AG09309 (cell line): ENCODE measurements around the gene TSSK6.

Source experiments
- DNase-seq: peaks from one replicate; pipeline ENCODE4 v3.0.0-alpha.2; 2010; ENCODE audit warnings: low read depth
- H3K4me3 ChIP-seq: 2 replicates; pipeline ENCODE4 v1.5.1; 2011; ENCODE audit warnings: mild to moderate bottlenecking, low read depth, low read length, moderate library complexity; ENCODE audit not compliant: control insufficient read depth
- TF ChIP-seq, protein P1 (sequence below): IDR thresholded peaks from 2 replicates; pipeline ENCODE4 v1.5.1; 2011; ENCODE audit warnings: mild to moderate bottlenecking, low read depth, low read length, inconsistent platforms; ENCODE audit not compliant: insufficient read depth, control insufficient read depth; ENCODE audit errors: missing control alignments

The TSSK6 gene

DNA sequence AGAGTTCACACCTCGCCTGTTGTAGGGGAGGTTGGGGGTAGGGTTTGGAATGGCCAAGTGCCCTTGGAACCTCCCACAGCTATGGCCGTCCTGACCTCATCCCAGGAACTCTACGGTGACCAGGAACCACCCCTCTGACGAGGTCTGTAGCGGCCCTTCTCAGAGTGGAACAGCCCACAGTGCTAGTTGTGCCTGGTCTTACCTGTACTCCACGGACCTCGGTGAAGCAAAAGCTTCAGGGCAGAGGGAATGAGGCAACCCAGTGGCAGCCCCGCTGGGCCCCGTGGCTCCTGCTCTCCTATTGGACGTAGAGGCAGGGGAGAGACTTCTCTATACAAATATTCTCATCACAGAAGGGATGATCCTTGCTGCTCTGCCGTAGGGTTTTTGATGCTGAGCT is 7.1 kb downstream of the TSSK6 start:
- TF ChIP-seq, protein P1, sequence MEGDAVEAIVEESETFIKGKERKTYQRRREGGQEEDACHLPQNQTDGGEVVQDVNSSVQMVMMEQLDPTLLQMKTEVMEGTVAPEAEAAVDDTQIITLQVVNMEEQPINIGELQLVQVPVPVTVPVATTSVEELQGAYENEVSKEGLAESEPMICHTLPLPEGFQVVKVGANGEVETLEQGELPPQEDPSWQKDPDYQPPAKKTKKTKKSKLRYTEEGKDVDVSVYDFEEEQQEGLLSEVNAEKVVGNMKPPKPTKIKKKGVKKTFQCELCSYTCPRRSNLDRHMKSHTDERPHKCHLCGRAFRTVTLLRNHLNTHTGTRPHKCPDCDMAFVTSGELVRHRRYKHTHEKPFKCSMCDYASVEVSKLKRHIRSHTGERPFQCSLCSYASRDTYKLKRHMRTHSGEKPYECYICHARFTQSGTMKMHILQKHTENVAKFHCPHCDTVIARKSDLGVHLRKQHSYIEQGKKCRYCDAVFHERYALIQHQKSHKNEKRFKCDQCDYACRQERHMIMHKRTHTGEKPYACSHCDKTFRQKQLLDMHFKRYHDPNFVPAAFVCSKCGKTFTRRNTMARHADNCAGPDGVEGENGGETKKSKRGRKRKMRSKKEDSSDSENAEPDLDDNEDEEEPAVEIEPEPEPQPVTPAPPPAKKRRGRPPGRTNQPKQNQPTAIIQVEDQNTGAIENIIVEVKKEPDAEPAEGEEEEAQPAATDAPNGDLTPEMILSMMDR = no peak
- H3K4me3 ChIP-seq = no peak overlapping the region
- DNase-seq = no peak

DNA sequence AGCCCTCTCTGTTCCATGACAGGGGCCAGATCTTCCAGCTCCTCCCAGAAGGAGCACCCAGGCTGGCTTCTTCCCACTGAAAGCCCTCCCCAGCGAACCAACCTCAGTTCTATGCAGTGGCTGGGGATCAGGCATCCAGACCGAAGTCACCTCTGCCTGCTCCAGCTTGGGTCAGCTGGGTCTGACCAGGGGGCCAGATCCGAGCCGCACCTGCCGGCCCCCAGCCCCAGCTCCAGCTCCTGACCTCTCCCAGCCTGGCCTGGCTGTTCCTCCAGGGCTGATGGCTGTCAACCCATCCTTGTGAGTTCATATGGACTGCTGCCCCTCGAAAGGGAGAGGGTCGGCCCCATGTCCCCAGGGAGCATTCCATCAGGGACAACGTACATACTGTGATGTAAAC is 8.0 kb downstream of the TSSK6 start:
- DNase-seq = no peak
- no peak overlapping the region for H3K4me3 ChIP-seq
- TF ChIP-seq, protein P1 = no peak

- DNase-seq = no peak
- no peak overlapping the region for H3K4me3 ChIP-seq
- TF ChIP-seq, protein P1 = no peak
Measured at GRCh38 chr19:19506592-19506991, 8.8 kb downstream of the TSSK6 start.

DNA sequence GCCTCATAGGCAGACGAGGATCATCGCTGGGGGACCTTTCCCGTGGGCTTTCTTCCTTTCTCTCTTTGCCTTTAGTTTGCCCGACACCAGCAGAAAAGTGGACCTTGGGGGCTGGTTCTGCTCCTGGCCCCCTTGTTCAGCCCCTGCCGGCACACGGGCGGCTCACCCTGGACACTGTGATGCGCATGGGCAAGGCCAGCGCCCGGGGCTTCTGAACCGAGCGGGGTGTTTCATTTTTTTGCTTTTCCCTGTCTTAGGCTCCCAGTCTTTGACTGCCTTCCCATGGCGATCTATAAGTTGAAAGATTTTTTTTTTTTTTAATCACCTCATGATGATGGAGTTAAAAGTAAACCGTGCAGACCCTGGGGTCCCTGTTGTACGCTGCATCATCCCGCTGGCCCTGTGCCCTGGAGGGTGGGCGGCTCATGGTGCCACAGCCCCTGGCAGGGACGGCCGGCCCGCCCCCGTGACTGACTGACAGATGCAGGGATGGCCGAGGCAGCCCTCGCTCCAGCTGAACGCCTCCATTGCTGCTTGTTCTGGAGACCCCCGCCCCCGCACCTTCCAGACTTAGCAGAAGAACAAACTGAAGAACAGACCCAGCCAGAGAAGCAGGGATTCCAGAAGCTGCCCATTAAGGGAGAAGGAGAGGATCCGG is 9.6 kb downstream of the TSSK6 start:
- TF ChIP-seq, protein P1 = no peak
- no peak overlapping the region for H3K4me3 ChIP-seq
- no peak for DNase-seq

DNA sequence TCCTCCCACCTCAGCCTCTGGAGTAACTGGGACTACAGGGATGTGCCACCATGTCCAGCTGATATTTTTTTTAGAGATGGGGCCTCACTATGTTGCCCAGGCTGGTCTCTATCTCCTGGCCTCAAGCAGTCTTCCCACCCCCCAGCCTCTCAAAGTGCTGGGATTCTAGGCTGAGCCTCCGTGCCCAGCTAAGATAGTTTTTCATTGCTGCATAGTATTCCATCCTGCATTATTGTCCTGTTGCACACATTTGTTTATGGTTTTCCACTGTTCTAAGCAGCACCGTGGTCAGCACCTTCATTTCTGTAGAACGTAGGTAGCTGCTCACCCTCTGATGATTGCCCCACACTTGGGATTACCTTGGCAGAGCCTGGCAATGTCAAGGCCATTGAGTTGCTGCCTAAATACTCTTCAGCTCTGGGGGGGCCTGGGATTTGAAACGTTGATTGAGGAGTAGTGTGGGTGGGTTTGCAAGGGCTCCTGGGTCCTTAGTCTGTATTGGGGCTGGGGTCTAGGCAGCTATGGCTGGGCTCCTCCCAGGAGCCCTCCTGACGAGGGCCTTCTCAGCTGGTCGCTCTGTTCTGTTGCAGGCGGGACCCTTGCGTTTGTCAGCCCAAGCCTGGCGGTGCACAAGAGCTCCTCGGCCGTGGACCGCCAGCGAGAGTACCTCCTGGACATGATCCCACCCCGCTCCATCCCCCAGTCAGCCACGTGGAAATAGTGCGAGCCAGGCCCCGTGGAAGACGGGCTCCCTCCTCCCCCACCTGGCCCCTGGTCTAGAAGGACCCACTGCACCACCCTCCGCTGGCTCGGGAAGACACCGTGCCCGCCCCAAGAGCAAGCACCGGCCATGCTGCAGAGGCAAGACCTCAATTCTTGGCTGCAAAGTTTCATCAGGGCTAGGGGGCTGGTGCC is 10.3 kb downstream of the TSSK6 start:
- no peak for DNase-seq
- H3K4me3 ChIP-seq = no peak overlapping the region
- TF ChIP-seq, protein P1 = no peak

GRCh38 chr19:19502808-19503602 is 12.3 kb downstream of the TSSK6 start:
- TF ChIP-seq, protein P1 = no peak
- DNase-seq = no peak
- H3K4me3 ChIP-seq = no peak overlapping the region
